SU-DHL-6 (cell line): ENCODE measurements around the gene WNK3.

Source experiments
- H2AFZ ChIP-seq: fragments of 200-600 bp; sonication (generic); 2 replicates; pipeline ENCODE4 v1.6.1; 2014; ENCODE audit warnings: low read depth, mild to moderate bottlenecking, moderate library complexity, mixed read lengths, antibody characterized with exemption, low read length; ENCODE audit not compliant: severe bottlenecking
- H3F3A ChIP-seq: fragments of 200-600 bp; shearing (Covaris generic); 2 replicates; pipeline ENCODE4 v1.6.0; 2016; ENCODE audit warnings: antibody characterized with exemption, mild to moderate bottlenecking; ENCODE audit not compliant: insufficient read depth
- H3K27ac ChIP-seq: fragments of 200-600 bp; sonication (generic); 2 replicates; pipeline ENCODE4 v1.5.1; 2016; ENCODE audit warnings: low read depth, mild to moderate bottlenecking, low read length, moderate library complexity, mixed read lengths
- H3K27me3 ChIP-seq: fragments of 200-600 bp; sonication (generic), shearing (Covaris generic); 2 replicates; pipeline ENCODE4 v1.6.0; 2014; ENCODE audit warnings: mild to moderate bottlenecking, low read length
- H3K36me3 ChIP-seq: fragments of 200-600 bp; sonication (generic); 2 replicates; pipeline ENCODE4 v1.6.1; 2014; ENCODE audit warnings: mild to moderate bottlenecking, low read length, mixed read lengths
- H3K4me2 ChIP-seq: fragments of 300-600, 200-600 bp; shearing (Covaris generic), sonication (generic); 2 replicates; pipeline ENCODE4 v1.6.0; 2014; ENCODE audit warnings: low read length, low read depth, mild to moderate bottlenecking; ENCODE audit not compliant: poor library complexity, severe bottlenecking
- H3K4me3 ChIP-seq: fragments of 200-600 bp; sonication (generic); 2 replicates; pipeline ENCODE4 v1.5.1; 2014; ENCODE audit warnings: antibody characterized with exemption, low read length, mild to moderate bottlenecking, mixed read lengths; ENCODE audit not compliant: insufficient read depth, poor library complexity, severe bottlenecking
- H3K79me2 ChIP-seq: fragments of 200-600 bp; sonication (generic); 2 replicates; pipeline ENCODE4 v1.6.1; 2014; ENCODE audit warnings: mild to moderate bottlenecking, low read length, moderate library complexity; ENCODE audit not compliant: insufficient read depth
- H3K9ac ChIP-seq: fragments of 200-600 bp; sonication (generic); 2 replicates; pipeline ENCODE4 v1.7.0; 2014; ENCODE audit warnings: mild to moderate bottlenecking, low read length
- H3K9me2 ChIP-seq: fragments of 200-600 bp; sonication (generic); replicated peaks from 2 replicates; pipeline ENCODE4 v1.6.1; 2014; ENCODE audit warnings: low read length; ENCODE audit not compliant: insufficient read depth
- H3K9me3 ChIP-seq: fragments of 200-600 bp; sonication (generic); 2 replicates; pipeline ENCODE4 v1.6.1; 2014; ENCODE audit warnings: low read length, mixed read lengths; ENCODE audit not compliant: insufficient read depth
- H4K20me1 ChIP-seq: fragments of 200-600 bp; sonication (generic); 2 replicates; pipeline ENCODE4 v1.6.1; 2014; ENCODE audit warnings: low read depth, mild to moderate bottlenecking, antibody characterized with exemption, low read length, moderate library complexity, mixed read lengths
- CTCF ChIP-seq: fragments of 200-600 bp; sonication (generic); IDR thresholded peaks from one replicate; pipeline ENCODE4 v1.5.1; 2017; ENCODE audit warnings: antibody characterized with exemption, mild to moderate bottlenecking, low read length, moderate library complexity; ENCODE audit not compliant: insufficient read depth, poor library complexity, severe bottlenecking
- EZH2phosphoT487 ChIP-seq: fragments of 200-600 bp; sonication (generic), shearing (Covaris generic); conservative IDR thresholded peaks from 2 replicates; pipeline ENCODE4 v1.6.1; 2018; ENCODE audit warnings: mild to moderate bottlenecking, antibody characterized with exemption, low read length, moderate library complexity, mixed read lengths

The WNK3 gene

GRCh38 chrX:54180403-54180802, 177.4 kb downstream of the WNK3 start:
- H3K4me3 ChIP-seq, result peak overlapping the region; percentile 10
- no peak for TF ChIP-seq EZH2phosphoT487
- TF ChIP-seq CTCF, result no peak
- H3K79me2 ChIP-seq, result peaks cover 74% of the 10 kb centered on the region
- H3K27me3 ChIP-seq, result no peaks in the 10 kb centered on the region
- no peaks in the 10 kb centered on the region; the same call in 1 of the 2 replicates for H3F3A ChIP-seq
- no peaks in the 10 kb centered on the region for H3K36me3 ChIP-seq
- no peaks in the 10 kb centered on the region for H3K9me3 ChIP-seq
- H3K27ac ChIP-seq, result no peak overlapping the region
- H3K4me2 ChIP-seq, result peak overlapping the region; percentile 94
- peaks cover 7% of the 10 kb centered on the region; the same call in 1 of the 2 replicates for H4K20me1 ChIP-seq
- H3K9ac ChIP-seq, result peak overlapping the region; percentile 98; the same call in 1 of the 2 replicates
- H3K9me2 ChIP-seq, result no peaks in the 10 kb centered on the region
- no peak overlapping the region for H2AFZ ChIP-seq

GRCh38 chrX:54178100-54178940, 179.5 kb downstream of the WNK3 start:
- H3K9me3 ChIP-seq, result no peaks in the 10 kb centered on the region
- H3K9ac ChIP-seq, result no peak overlapping the region
- peaks cover 7% of the 10 kb centered on the region; the same call in 1 of the 2 replicates for H4K20me1 ChIP-seq
- H3F3A ChIP-seq, result no peaks in the 10 kb centered on the region; the same call in 1 of the 2 replicates
- no peak overlapping the region for H3K27ac ChIP-seq
- H3K27me3 ChIP-seq, result no peaks in the 10 kb centered on the region
- H3K4me2 ChIP-seq, result peak overlapping the region; percentile 94
- TF ChIP-seq CTCF (no peak), EZH2phosphoT487 (no peak)
- H3K9me2 ChIP-seq, result no peaks in the 10 kb centered on the region
- peaks cover 83% of the 10 kb centered on the region for H3K79me2 ChIP-seq
- H2AFZ ChIP-seq, result no peak overlapping the region
- no peaks in the 10 kb centered on the region for H3K36me3 ChIP-seq
- H3K4me3 ChIP-seq, result no peak overlapping the region

- Histone ChIP-seq H3K27me3 (no peaks in the 10 kb centered on the region), H3K9me3 (no peaks in the 10 kb centered on the region)
Observed at GRCh38 chrX:54177306-54177705, 180.5 kb downstream of the WNK3 start.

More at GRCh38 chrX:54177306-54177705, 180.5 kb downstream of the WNK3 start:
- no peaks in the 10 kb centered on the region; the same call in 1 of the 2 replicates for H3F3A ChIP-seq
- peaks cover 7% of the 10 kb centered on the region; the same call in 1 of the 2 replicates for H4K20me1 ChIP-seq
- H3K4me3 ChIP-seq, result no peak overlapping the region
- H3K4me2 ChIP-seq, result no peak overlapping the region
- no peak for TF ChIP-seq EZH2phosphoT487
- TF ChIP-seq CTCF, result no peak
- H3K79me2 ChIP-seq, result peaks cover 78% of the 10 kb centered on the region
- no peaks in the 10 kb centered on the region for H3K9me2 ChIP-seq
- H2AFZ ChIP-seq, result no peak overlapping the region
- H3K36me3 ChIP-seq, result no peaks in the 10 kb centered on the region
- H3K27ac ChIP-seq, result no peak overlapping the region
- no peak overlapping the region for H3K9ac ChIP-seq
